IMR-90 (cell line): ENCODE data around the gene DHRS7B.

Experiments
- FOS ChIP-seq: fragments of 150-350 bp; IDR thresholded peaks from 2 replicates; pipeline ENCODE4 v1.6.1; 2016; ENCODE audit warnings: low read depth, low read length
- POLR2A ChIP-seq: IDR thresholded peaks from 2 replicates; pipeline ENCODE4 v1.6.1; 2012; ENCODE audit warnings: mild to moderate bottlenecking, low read depth, low read length
- RAD21 ChIP-seq: IDR thresholded peaks from 2 replicates; pipeline ENCODE4 v1.6.1; 2012; ENCODE audit warnings: low read length, improper control_type of control experiment
- RFX5 ChIP-seq: IDR thresholded peaks from 2 replicates; pipeline ENCODE4 v1.8.0; 2012; ENCODE audit warnings: low read depth, mild to moderate bottlenecking, low read length, moderate library complexity
- SMC3 ChIP-seq: fragments of 150-350 bp; IDR thresholded peaks from 2 replicates; pipeline ENCODE4 v1.6.1; 2016; ENCODE audit warnings: low read depth, mild to moderate bottlenecking, antibody characterized with exemption, low read length, moderate library complexity
- TF ChIP-seq, protein P1 (sequence below): conservative IDR thresholded peaks from 2 replicates; pipeline ENCODE4 v1.5.1; 2012; ENCODE audit warnings: mild to moderate bottlenecking, low read depth, low read length, improper control_type of control experiment
- TF ChIP-seq, protein P2 (sequence below): fragments of 150-350 bp; IDR thresholded peaks from 2 replicates; pipeline ENCODE4 v1.6.1; 2016; ENCODE audit warnings: low read depth, mild to moderate bottlenecking, low read length, moderate library complexity, borderline replicate concordance
- TF ChIP-seq, protein P3 (sequence below): fragments of 150-350 bp; IDR thresholded peaks from 2 replicates; pipeline ENCODE4 v1.6.1; 2017; ENCODE audit warnings: mild to moderate bottlenecking, antibody characterized with exemption, low read length, low read depth

DNA sequence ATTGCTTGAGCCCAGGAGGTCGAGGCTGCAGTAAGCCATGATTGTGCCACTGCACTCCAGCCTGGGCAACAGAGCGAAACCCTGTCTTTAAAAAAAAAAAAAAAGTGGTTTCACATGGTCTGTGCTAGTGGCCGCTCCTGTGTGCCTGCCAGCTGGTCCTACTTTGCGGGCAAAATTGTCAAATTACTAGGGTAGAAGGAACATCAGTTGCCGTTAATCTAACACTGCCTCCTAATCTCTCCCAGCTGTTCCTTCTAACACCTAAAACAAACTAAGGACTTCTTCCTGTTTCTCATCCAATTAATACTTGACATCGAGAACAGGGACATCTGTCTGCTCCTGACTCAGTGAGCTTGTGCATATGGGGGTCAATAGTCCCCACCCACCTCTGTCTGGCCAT, 63.3 kb downstream of the DHRS7B start:
- TF ChIP-seq POLR2A (no peak), RFX5 (no peak), FOS (no peak), SMC3 (no peak), RAD21 (no peak)
- TF ChIP-seq, protein P1, sequence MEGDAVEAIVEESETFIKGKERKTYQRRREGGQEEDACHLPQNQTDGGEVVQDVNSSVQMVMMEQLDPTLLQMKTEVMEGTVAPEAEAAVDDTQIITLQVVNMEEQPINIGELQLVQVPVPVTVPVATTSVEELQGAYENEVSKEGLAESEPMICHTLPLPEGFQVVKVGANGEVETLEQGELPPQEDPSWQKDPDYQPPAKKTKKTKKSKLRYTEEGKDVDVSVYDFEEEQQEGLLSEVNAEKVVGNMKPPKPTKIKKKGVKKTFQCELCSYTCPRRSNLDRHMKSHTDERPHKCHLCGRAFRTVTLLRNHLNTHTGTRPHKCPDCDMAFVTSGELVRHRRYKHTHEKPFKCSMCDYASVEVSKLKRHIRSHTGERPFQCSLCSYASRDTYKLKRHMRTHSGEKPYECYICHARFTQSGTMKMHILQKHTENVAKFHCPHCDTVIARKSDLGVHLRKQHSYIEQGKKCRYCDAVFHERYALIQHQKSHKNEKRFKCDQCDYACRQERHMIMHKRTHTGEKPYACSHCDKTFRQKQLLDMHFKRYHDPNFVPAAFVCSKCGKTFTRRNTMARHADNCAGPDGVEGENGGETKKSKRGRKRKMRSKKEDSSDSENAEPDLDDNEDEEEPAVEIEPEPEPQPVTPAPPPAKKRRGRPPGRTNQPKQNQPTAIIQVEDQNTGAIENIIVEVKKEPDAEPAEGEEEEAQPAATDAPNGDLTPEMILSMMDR = no peak
- TF ChIP-seq, protein P2, sequence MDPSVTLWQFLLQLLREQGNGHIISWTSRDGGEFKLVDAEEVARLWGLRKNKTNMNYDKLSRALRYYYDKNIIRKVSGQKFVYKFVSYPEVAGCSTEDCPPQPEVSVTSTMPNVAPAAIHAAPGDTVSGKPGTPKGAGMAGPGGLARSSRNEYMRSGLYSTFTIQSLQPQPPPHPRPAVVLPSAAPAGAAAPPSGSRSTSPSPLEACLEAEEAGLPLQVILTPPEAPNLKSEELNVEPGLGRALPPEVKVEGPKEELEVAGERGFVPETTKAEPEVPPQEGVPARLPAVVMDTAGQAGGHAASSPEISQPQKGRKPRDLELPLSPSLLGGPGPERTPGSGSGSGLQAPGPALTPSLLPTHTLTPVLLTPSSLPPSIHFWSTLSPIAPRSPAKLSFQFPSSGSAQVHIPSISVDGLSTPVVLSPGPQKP = no peak
- TF ChIP-seq, protein P3, sequence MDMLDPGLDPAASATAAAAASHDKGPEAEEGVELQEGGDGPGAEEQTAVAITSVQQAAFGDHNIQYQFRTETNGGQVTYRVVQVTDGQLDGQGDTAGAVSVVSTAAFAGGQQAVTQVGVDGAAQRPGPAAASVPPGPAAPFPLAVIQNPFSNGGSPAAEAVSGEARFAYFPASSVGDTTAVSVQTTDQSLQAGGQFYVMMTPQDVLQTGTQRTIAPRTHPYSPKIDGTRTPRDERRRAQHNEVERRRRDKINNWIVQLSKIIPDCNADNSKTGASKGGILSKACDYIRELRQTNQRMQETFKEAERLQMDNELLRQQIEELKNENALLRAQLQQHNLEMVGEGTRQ = no peak
